HG02642 (cell line): Measurements from ENCODE around the gene C8A.

Experiments used
- ATAC-seq: cut with Tn5 transposase; IDR thresholded peaks from one replicate; pipeline ENCODE4 v1.9.1; 2021; ENCODE audit warnings: mild to moderate bottlenecking; ENCODE audit not compliant: unreplicated experiment, poor library complexity

Gene C8A

GRCh38 chr1:56961426-56961825 lies 106.8 kb downstream of the C8A start:
- ATAC-seq = no peak

- ATAC-seq = no peak
Measured at GRCh38 chr1:56963667-56964066, 109.1 kb downstream of the C8A start.

GRCh38 chr1:56964349-56965017 lies 109.9 kb downstream of the C8A start:
- no peak for ATAC-seq

- ATAC-seq = no peak
Measured at GRCh38 chr1:56965191-56965590, 110.6 kb downstream of the C8A start.

- ATAC-seq = no peak
Measured at GRCh38 chr1:56965916-56966697, 111.5 kb downstream of the C8A start, which contains the start of gene C8B. C8B (minus strand) TSS chr1:56966015; CDS start chr1:56965948, 67 bp downstream.

- ATAC-seq = no peak
Measured at GRCh38 chr1:56966698-56966999, 112.1 kb downstream of the C8A start.

GRCh38 chr1:56967355-56967754 lies 112.8 kb downstream of the C8A start:
- no peak for ATAC-seq
